H1 (cell line): Measurements from ENCODE around the gene SSH2. TPM values are rescaled to one million over a fixed set of nuclear protein-coding genes. Genes with fewer than 3 reads are reported as not detected.

Experiments
- CHD1 ChIP-seq: IDR thresholded peaks from 2 replicates; pipeline ENCODE4 v1.6.1; 2012; ENCODE audit warnings: low read depth, low read length, improper control_type of control experiment
- CHD2 ChIP-seq: IDR thresholded peaks from 2 replicates; pipeline ENCODE4 v1.6.1; 2012; ENCODE audit warnings: low read length, improper control_type of control experiment
- PHF8 ChIP-seq: fragments of 200-600 bp; sonication (generic); conservative IDR thresholded peaks from 2 replicates; pipeline ENCODE4 v1.7.1; 2012; ENCODE audit warnings: low read depth, mild to moderate bottlenecking, inconsistent platforms, low read length, moderate library complexity
- POLR2AphosphoS5 ChIP-seq: IDR thresholded peaks from 2 replicates; pipeline ENCODE4 v1.6.1; 2011; ENCODE audit warnings: low read depth, low read length
- RAD21 ChIP-seq, 2 experiments: IDR thresholded peaks in 1 of 2; conservative IDR thresholded peaks in 1 of 2; 2 replicates each; pipeline ENCODE4 v1.6.1; 2011; ENCODE audit warnings: low read depth in 2 of 2, low read length in 2 of 2, improper control_type of control experiment in 1 of 2, inconsistent platforms in 1 of 2, mild to moderate bottlenecking in 1 of 2, moderate library complexity in 1 of 2
- polyA plus RNA-seq, 7 experiments: library from polyadenylated mRNA; depleted of rRNA in 3 of 7; stranded (reverse) in 5 of 7; unstranded in 2 of 7; fragments of >200 nt in 5 of 7; fragments of 200-250 nt in 2 of 7; gene quantifications; 1 replicate in 5 of 7; 2 replicates in 1 of 7; 4 replicates in 1 of 7; pipeline versions ENCODE4 v1.2.1 to v1.2.3, GENCODE V29; 2011 to 2013; ENCODE audit warnings: missing spikeins in 2 of 7, mixed read lengths in 2 of 7
- total RNA-seq: library from RNA; stranded (reverse); fragmentation: NEBNext Ultra II Directional; extraction: Animal tissue kit (Norgen Biotek cat#: 25700); gene quantifications from 2 replicates; pipeline ENCODE4 v1.2.1, GENCODE V29; 2021

SSH2 gene
- total and polyA plus RNA-seq, 2 of the 8 experiments (the other 6 are each of a cell fraction or from before 2014, with no cell fraction given): 5.2 to 15.9 TPM

GRCh38 chr17:29844339-29845048 lies 85.5 kb downstream of the SSH2 start (continued):
- no peak for TF ChIP-seq POLR2AphosphoS5
- TF ChIP-seq CHD1: no peak
- peak in 1 of 2 experiments; percentile 24; a peak in 1 of 4 replicates for TF ChIP-seq RAD21 (IDR thresholded peaks at IDR 0.05 in 1 of 2, conservative IDR thresholded peaks at IDR 0.05 in 1 of 2; ENCODE audit: low read depth in 2 of 2, low read length in 2 of 2)
- no peak for TF ChIP-seq CHD2
- no peak for TF ChIP-seq PHF8
